ENCODE data around the gene MRPL20. TPM values are rescaled to one million over a fixed set of nuclear protein-coding genes. Genes with fewer than 3 reads are reported as not detected.
"Not testable (repeated sequence)": the region's sequence is repeated elsewhere in the genome, so short reads cannot be mapped to it uniquely, and the experiment has no call there.

The MRPL20 gene
- polyA plus RNA-seq, 3 donors: 107 to 136 (median 117) TPM

DNA sequence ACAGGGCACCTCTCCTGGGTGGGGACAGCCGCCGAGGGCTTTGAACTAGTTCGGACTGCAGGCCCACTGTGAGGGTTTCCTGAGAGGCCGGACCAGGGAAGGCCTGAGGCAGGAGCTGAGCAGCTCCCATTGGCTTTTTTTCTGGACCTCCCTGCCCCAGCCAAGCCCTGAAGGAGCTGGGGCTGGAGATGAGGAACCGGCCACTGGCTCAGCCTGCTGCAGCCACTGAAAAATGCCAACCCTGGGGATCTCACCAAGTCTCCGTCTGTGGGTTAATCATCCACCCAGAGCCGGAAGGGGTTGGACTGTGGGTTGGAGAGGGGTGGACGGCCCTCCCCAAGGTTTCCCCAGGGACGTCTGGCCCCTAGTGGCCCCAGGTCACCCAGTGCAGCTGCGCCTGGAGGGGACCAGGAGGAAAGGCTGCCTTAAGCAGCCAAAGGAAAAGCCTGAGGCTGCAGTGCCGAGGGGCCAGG, 30.8 kb upstream of the MRPL20 start:
- DNase-seq (ENCODE audit: low read depth in 3 of 3, low spot score in 2 of 3): no peak

DNA sequence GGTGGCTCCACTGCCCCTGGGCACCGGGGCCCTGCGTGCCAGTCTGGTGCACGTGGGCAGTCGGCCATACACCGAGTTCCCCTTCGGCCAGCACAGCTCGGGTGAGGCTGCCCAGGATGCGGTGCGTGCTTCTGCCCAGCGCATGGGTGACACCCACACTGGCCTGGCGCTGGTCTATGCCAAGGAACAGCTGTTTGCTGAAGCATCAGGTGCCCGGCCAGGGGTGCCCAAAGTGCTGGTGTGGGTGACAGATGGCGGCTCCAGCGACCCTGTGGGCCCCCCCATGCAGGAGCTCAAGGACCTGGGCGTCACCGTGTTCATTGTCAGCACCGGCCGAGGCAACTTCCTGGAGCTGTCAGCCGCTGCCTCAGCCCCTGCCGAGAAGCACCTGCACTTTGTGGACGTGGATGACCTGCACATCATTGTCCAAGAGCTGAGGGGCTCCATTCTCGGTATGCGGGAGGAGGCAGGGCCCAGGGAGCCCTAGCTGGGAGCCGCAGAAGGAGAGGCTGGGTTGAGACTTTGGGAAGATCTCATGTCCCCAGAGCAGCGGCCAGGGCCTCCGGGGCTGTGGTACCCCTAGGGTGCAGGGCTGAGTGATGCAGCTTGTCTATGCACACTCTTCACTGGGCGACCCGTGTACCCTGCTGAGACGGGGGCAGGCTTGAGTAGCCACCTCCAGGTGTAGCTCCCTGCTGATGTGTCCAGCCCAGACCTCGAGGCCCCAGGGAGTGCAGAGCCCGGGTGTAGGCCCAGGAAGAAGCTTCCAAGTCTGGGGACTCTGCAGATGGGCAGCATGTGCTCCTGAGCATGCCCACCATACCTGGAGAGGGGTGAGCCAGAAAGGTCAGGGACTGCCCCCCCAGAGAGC, 30.2 kb upstream of the MRPL20 start:
- no peak for DNase-seq (ENCODE audit: low read depth in 3 of 3, low spot score in 2 of 3)

DNA sequence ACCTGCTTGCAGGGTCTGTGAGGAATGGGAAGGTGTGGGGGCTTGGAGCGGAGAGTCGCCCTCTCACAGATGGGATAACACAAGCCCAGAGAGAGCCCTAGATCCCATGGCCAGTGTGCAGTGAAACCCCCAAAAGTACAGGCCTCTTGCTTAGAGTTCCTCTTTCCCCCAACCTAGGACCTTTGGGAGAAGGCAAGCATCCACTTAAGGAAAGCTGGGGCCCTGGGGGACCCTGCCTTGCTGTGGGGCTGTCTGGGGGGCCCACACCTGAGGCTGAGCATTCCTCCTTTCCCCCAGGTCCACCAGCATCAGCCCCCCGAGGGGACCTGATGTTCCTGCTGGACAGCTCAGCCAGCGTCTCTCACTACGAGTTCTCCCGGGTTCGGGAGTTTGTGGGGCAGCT, 29.5 kb upstream of the MRPL20 start:
- no peak for DNase-seq (ENCODE audit: low read depth in 3 of 3, low spot score in 2 of 3)

DNA sequence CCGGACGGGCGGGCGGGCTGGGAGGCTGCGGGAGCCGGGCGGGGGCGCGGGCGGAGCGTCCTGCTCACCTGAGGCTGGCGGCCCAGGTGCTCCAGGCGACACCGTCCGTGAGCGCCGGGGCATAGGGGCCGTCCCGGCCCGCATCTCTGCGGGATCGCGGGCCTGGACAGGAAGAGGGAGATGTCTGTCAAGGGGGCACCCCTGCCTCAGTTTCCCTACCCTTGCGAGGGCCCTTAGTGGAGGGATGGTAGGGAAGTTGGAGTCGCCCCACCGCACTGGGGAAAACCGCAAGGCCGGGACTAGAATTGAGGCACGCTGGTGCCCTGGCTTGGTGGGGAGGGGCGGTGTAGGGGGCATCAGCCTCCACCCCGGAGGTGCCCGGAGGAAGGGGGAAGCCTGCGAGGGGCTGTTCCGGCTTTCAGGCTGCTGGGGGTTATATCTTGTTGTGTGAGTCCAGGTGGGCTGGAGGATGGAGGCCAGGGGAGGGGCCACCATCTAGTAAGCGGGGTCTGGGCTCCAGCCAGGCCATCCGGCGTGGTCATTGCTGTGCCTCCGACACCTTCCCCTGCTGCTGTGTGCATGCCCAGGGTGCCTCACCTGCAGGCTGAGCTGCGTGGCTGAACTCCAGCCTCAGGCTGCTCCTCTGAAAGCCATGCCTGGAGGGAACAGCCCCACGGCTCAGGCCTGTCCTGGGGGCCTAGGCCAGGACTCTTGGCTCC, 29.0 kb upstream of the MRPL20 start:
- DNase-seq (ENCODE audit: low read depth in 3 of 3, low spot score in 2 of 3): no peak

DNA sequence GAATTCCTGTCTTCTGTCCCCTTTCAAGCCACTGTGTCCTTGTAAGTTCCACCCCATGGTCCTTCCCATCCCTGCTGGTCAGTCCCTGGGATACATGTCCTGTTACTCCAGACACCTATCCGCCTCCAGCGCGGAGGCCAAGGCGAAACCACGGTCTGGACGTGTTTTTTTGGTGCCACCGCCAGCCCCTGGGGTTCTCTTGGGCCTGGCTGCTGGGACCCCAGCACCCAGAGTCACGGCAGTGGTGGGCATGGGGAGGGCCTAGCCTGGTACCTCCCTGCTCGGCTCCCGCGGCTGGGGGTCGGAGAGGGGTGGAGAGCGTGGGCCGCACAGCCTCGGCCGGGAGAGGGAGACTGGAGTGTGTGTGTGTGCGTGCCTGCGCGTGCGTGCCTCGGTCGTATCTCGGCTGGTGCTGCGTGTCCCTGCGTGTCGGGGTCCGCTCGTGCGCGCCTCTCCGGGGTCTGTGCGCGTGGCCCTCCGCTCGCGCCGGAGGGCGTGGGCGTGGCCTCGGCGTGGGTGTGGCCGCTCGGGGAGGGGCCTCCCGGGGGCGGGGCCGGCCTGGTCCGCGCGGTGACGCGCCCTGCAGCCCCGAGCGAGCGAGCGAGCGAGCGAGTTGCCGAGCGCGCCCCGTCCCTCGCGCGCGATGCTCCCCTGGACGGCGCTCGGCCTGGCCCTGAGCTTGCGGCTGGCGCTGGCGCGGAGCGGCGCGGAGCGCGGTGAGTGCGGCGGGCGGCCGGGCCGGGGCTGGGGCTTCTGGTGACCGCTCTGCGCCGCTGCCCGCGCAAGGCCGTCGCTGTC, 28.2 kb upstream of the MRPL20 start, which contains the start of gene VWA1:
Gene VWA1, plus strand, starts transcription at position 585 of the 798 bp plus-strand sequence. Its CDS starts 59 bp downstream, at position 644.
- no peak for DNase-seq (ENCODE audit: low read depth in 3 of 3, low spot score in 2 of 3)

DNA sequence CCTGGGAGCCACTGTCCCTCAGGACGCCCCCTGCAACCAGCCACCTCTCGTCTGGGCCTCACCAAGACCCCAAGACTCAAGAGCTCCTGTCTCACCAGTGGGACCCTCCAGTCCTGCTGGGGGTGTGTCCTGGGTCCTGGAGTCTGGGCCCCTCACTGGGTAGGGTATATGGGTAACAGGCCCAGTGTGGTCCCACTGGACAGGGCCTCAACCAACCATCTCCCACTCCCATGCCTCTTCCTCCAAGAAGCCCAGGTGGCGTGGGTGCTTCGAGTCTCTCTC, 27.7 kb upstream of the MRPL20 start:
- no peak for DNase-seq (ENCODE audit: low read depth in 3 of 3, low spot score in 2 of 3)

DNA sequence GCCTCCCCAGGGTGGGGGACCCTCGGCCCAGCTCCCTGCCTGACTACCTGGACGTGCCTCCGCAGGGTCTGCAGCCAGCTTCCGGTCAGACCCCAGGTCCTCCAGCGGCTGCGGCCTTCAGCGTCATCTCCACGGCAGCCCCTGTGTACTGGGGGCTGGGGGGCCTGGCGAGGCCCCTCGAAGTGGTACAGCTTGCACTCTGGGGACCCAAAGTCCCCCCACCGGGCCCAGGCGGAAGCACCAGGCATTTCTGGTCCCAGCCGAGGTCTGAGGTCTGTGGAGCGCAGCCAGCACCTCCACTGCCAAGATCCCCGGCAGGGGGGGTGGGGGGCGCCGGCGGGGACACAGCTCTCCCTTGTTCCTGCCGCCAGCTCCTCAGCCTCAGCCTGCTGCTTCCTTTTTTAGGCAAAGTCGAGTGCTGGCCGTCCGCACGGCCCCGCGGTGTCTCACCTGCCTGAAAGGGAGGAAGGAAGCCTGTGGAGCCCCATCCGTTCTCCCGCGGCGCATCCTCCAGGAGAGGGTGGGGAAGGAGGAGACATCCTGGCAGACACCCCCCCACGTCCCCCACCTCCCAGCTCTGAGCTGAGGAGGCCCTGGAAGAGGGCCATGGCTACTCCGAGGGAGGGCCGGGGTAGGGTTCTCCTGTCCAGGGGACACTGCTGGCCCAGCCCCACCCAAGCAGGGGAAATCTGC, 27.2 kb upstream of the MRPL20 start:
- DNase-seq (ENCODE audit: low read depth in 3 of 3, low spot score in 2 of 3): no peak

DNA sequence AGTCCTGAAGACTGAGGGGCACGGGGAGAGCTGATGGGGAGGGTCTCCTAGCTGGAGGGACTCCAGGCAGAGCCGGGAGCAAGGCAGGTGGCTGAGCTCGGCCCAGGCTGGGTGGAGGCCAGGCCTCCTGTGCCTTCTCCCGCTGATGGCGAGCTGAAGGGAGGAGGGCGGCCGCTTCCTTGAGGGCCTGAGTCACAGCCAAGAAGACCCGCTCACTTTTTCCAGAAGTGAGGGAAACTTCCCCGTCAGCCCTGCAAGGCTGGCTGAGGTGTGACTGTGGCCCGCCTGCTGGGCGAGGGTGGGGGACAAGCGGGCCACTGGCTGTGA, 26.7 kb upstream of the MRPL20 start:
- DNase-seq (ENCODE audit: low read depth in 3 of 3, low spot score in 2 of 3): no peak

DNA sequence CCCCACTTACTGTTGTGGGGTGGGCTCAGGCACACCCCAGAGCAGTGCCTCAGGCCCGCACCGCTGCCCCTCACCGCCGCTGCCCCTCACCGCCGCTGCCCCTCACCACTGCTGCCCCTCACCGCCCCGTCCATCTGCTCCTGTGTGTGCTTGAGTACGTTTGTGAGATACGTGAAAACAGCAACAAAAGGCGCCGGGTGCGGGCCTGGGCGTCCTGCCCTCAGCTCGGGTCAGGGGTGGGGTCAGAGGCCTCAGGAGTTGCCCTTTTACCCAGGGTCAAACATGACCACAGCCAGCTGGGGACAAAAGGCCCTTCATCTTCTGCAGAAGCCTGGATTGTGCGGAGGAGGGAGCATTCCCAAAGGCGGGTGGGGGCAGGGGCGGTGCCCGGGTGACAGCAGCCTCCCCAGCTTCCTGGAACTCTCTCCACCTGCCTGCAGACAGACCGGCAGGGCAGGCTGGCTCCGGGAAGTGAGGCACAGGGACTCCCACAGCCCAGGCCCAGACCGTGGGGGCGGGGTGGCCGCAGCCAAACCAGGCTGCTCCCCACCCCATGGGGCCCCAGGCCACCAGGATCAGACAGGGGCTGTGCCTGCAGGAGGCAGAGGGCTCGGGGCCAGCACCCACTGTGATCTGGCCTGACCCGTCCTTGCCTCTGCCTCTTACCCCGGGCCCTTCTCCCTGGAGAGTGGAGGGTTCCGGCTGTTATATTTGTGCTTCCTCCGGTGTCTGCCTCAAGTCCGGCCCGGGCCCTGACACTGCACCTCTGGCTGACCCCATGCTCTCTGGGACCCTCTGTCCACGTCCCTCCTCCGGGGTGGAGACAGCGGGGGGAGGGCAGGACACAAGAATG, 26.1 kb upstream of the MRPL20 start:
- no peak for DNase-seq (ENCODE audit: low read depth in 3 of 3, low spot score in 2 of 3)

DNA sequence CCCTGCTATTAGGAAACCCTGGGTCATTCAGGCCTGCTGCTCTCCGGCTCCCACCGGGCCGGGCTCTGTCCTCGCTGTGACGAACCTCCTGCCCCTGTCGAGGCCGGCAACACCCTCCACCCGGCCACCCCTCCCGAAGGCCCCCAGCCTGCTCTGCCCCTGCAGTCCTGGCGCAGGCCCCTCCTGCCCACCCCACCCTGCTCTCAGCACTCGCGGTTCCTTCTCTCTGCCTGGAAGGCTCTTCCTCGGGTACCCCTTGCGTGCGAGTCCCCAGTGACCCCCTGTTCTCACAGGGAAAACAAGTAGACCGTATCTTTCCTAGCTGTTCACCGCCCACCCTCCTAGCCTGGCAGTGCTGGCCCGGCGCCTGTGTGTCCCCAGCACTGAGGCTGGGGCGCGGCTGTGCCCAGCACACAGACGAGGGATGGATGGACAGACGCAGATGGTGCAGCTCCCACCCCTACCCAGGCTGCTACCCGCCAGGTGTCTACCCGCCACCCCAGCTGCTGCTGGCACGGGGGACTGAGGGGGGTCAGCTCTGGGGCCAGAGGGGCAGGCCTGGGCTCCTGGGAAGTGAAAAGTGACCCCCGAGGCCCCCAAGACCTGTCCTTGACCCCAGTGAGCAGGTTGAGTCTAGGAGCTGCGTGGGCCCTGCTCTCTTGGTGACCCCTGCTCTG, 25.3 kb upstream of the MRPL20 start:
- no peak for DNase-seq (ENCODE audit: low read depth in 3 of 3, low spot score in 2 of 3)

DNA sequence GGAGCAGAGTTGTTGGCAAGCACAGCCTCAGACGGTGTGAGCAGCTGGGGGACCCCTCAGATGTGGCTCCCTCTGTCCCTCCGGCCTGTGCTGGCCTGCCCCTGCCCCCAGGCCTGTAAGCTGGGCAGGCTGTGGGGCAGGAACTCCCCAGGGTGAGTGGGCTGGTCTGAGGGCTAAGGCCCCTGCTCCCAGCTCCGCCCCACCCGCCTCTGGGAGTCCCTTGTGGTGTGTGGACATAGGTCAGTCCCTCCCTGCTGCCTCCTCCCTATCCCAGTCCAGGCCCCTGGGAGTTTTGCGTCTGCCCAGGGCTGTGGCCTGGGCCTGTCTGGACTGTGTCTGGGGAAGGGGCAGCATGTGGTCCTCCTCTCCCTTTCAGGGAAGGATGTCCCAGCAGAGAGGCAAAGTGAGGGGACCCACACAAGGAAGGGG, 24.8 kb upstream of the MRPL20 start:
- DNase-seq (ENCODE audit: low read depth in 3 of 3, low spot score in 2 of 3): no peak

DNA sequence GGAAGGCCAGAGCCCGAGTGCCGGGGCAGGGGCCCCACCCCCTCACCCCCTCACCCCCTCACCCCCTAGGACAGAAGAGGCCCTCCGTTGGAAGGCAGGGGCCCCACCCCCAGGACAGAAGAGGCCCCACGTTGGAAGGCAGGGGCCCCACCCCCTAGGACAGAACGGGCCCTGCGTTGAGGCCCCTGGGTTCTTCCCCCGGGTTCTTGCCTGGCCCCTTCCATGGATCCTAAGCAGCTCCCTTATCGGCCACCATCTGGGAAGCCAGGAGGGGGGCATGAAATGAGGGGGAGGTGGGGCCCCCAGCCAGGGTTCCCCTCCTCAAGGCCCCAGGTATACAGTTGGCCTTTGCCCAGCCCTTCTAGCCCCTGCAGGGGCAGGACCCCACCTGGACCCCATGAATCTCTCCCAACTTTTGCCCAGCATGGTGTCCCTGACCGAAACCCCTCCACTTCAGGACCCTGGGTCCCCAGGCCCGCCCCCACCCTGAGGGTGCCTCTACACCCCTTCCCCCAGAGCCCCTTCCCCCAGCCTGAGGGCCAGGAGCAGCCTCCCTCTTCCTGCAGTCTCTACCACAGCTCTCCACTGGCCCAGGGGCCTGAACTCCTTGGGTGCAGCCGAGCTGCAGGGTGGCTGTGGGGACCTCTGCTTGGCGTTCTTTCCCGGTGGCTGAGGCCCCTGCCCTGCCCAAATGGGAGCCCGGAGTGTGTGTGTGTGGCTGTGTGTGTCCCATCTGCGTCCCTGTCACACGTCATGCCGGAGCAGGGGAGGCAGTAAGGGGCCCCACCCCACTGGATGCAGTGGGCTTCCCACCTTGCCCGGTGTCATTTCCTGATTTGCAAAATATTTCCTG, 24.1 kb upstream of the MRPL20 start:
- DNase-seq (ENCODE audit: low read depth in 3 of 3, low spot score in 2 of 3): no peak

DNA sequence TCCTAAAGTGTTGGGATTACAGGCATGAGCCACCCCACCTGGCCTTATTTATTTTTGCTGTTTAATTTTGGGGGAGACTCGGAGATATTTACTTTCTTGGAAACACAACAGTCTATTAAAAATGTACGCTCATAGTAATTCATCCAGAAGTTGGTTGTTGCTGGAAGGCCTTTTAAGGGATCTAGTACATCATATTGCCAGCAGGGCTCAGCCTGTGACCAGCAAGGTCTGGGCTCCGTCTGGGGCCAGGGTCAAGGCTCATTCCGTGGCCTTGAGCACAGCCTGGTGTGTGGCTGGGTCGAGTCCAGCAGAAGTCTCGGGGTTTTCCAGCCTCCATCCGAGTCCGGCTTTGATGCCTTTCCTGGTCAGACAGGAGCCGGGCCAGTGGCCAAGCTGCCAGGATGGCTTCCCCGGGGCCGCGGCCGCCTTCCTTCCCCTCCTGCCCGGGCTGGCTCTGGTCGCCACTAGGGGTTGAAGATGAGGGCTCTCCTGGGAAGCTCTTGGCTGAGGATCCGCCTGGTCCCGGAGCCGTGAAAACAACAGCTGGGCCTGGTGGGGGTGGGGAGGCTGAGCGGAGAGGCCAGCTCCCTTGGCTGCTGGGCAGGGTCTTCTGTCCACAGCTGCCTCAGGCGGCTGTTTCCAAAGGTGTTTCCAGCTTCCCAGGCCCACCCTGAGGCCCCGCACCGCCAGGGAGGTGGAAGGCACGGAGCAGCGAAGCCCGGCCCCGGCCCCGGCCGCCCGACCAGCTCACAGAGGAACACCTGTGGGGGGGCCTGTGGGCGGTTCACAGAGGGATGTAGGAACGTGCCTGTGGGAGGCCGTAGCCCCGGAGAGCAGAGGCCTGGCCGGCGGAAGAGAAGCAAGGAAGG, 23.3 kb upstream of the MRPL20 start:
- DNase-seq (ENCODE audit: low read depth in 3 of 3, low spot score in 2 of 3): no peak

DNA sequence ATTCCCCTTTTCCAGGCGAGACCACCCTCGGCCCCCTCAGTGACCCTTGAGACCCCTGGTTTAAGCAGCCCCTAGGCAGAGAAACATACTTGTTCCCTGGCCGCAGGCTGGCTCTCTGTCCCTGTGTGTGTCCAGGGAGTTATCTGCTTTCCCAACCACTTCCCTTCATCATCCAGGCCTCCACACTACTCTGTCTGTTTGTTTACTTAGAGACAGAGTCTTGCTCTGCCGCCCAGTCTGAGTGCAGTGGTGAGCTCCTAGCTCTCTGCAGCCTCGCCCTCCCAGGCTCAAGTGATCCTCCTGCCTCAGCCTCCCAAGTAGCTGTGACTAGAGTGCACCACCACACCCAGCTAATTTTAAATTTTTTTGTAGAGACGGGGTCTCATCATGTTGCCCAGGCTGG, 22.6 kb upstream of the MRPL20 start:
- DNase-seq (ENCODE audit: low read depth in 3 of 3, low spot score in 2 of 3): no peak

DNA sequence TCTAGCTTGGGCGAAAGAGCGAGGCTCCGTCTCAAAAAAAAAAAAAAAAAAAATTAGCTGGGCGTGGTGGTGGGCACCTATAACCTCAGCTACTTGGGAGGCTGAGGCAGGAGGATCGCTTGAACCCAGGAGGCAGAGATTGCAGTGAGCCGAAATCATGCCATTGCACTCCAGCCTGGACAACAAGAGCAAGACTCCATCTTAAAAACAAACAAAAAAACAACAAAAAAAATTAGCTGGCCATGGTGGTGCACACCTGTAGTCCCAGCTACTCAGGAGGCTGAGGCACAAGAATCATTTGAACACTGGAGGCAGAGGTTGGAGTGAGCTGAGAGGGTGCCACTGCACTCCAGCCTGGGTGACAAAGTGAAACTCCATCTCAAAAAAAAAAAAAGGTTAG, 21.9 kb upstream of the MRPL20 start:
- DNase-seq (ENCODE audit: low read depth in 3 of 3, low spot score in 2 of 3): not testable (repeated sequence)

DNA sequence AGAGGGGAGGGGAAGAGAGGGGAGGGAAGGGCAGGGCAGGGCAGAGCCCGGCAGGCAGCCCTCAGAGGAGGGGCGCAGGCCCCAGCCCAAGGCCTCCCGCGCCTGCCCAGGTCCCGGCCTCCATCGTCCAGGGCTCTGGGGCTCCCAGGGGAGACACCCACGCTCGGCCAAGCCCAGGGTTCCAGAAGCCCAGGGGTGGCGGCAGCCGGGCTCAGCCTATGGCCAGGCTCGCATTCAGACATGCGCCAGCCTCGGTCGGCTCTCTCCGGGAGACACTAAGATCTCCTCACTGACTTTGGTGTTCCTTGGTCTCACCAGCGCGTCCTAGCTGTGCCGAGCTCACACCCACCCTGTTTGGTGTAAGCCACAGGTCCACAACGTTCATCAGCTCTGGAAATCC, 21.1 kb upstream of the MRPL20 start:
- no peak for DNase-seq (ENCODE audit: low read depth in 3 of 3, low spot score in 2 of 3)

DNA sequence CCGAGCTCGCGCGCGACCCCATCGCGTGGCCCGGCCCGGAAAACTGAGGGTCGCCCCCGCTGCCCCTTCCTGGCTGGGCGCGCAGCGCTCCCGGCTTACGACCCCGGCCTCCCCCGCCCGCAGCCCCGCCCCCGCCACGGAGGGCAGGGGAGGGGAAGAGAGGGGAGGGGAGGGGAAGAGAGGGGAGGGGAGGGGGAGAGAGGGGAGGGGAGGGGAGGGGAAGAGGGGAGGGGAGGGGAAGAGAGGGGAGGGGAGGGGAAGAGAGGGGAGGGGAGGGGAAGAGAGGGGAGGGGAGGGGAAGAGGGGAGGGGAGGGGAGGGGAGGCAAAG, 20.7 kb upstream of the MRPL20 start:
- DNase-seq (ENCODE audit: low read depth in 3 of 3, low spot score in 2 of 3): no peak
